ENCODE measurements around the gene SLC29A3.
"Not testable (repeated sequence)": the region's sequence is repeated elsewhere in the genome, so short reads cannot be mapped to it uniquely, and the experiment has no call there.

SLC29A3 gene

DNA sequence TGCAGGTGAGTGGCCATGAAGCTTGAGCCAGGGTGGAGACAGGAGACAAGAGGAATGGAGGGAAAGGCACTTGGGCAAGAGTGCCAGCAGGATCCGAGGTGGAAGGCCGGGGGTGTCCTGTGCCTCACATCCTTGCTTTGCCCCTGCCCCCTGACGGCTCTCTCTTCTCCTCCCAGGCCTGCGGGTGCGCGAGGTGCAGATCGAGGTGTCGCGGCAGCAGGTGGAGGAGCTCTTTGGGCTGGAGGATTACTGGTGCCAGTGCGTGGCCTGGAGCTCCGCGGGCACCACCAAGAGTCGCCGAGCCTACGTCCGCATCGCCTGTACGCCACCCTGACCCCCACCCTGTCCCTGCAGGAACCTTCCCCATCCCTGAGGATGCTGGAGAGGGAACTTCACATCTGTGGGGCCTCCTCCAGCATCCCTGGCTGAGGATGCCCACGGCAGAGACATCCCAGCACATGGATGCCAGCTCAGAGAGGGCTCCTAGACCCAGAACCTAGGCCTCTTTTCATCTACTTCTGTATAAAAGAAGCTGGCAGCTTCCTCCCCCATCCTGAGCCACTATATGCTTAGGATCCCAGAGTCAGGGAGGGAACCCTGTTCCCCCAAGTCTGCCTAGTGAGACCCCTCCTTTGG is 34.4 kb upstream of the SLC29A3 start:
- DNase-seq, result no peak

DNA sequence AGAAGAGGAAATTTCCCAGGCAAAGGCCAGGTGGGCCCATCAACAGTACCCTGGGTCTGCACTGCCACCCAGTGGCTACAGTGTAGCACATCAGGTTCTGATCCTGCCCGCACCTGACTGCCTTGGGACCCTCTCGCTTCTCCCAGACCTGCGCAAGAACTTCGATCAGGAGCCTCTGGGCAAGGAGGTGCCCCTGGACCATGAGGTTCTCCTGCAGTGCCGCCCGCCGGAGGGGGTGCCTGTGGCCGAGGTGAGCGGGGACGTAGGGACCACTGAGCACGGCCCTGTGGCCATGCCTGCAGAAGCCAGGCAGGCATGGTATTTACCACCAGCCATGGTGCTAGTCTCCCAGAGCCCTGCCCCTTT is 33.9 kb upstream of the SLC29A3 start:
- DNase-seq, result no peak

DNA sequence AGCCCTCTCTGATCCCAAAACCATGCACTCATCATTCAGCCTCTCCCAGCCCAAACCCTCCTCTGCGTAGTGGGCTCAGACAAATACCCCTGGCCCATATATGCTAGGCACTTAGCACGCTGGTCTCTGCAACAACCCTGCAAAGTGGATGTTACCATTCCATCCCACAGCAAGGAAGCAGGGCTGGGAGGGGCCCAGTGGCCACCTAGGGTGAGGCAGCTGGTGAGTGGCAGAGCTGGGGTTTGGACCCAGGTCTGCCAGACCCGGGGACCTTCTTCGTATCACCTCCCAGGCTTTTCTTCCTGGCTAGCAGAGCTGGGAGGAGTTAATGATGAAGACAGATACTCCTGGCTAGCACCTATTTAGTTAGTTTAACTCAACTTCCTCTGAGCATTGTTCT is 33.1 kb upstream of the SLC29A3 start:
- DNase-seq, result no peak

DNA sequence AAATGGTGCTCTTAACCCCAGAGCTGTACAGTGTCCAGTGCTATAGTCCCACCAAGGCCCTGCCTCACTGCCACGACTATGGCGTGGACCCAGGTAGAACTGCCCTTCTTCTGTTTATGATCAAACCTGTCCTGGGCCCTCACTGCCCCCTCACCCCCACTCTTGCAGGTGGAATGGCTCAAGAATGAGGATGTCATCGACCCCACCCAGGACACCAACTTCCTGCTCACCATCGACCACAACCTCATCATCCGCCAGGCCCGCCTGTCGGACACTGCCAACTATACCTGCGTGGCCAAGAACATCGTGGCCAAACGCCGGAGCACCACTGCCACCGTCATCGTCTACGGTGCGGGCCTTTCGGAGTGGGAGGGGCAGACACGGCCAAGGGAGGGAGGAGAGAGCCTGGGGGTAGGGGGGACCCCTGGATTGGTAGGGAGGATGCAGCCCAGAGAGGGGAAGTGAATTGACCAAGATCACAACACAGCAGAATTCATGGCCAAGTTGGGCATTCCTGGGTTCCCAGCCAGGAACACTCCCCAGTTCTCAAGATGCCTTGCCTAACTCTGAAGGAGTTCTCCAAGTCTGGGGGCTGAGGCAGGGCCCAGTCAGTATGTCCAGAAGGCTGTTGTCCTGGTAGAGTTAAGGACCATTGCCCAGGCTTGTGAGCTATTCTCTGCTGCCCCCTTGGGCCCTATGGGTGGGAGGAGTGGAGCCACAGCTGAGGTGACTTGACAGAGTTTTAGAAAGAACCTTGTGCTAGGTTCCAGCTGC is 32.4 kb upstream of the SLC29A3 start:
- DNase-seq, result no peak

DNA sequence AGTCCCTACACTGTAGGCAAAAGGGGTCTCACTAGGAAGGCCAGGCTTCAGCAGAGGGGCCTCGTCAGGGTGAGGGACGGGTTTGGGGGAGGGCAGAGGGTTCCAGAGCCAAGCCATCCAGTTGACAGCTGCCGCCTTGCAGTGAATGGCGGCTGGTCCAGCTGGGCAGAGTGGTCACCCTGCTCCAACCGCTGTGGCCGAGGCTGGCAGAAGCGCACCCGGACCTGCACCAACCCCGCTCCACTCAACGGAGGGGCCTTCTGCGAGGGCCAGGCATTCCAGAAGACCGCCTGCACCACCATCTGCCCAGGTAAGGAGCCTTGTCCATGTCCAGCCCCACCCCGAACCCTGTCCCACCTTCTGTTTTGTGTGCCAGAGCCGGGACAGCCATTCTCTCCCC is 31.6 kb upstream of the SLC29A3 start:
- no peak for DNase-seq

DNA sequence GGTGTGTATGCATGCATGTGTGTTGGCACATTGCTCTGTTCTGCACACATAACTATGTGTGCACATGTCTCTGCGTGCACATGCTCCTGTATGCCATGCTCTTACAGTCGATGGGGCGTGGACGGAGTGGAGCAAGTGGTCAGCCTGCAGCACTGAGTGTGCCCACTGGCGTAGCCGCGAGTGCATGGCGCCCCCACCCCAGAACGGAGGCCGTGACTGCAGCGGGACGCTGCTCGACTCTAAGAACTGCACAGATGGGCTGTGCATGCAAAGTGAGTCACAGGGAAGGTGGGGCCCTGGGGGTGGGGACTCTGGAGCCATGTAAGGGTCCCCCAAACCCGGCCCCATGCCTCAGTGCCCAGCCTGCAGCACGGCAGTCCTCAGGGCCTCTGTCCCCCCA is 30.6 kb upstream of the SLC29A3 start:
- no peak for DNase-seq

DNA sequence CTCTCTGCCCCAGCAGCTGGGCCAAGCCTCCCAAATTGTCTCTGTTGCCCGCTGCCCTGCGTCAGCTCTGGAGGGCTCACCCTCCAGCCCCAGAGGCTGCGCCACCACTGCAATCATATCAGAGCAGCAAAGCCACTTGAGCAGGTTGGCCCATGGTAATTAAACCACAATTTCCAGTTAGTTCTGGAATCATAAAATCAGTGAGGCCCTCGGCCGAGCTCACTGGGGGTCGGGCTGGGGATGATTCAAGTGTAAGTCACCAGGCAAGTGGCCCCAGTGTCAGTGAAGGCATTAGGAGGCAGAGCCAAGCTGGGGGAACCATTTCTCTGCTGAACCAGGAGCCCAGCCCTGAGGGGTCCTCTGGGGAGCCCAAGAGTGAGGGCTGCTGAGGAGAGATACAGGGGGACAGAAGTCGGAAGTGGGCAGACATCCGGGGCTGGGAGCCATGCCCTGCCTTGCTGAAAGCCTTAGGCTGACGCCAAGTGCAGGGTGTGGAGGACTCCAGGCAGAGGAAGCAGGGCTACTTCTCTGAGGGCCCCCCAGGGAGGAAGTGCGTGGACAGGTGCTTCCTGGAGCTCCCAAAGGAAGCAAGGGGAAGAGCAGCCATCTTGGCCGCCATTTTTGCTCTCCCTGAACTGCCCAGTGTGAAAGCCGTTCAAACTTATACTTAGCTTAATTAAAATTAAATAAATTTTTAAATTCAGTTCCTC is 29.5 kb upstream of the SLC29A3 start:
- DNase-seq, result no peak

DNA sequence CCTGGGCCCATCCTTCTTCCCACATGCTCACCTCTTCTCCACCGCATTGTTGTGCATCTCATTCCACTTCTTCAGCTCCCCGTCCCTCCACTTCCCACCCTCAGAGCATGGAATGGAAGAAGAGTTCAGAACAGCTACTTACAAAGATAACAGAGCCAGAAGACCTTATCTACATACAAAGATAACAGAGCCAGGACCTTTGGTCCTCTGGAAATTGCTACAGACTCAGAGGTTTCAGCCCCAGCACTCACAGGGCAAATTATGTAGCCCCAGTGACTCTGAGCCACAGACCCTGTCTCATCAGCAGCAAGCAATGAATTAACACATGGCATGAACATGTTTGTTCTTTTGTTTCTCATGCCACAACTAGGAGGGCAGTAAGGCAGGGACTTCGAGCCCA is 28.7 kb upstream of the SLC29A3 start:
- DNase-seq, result no peak

DNA sequence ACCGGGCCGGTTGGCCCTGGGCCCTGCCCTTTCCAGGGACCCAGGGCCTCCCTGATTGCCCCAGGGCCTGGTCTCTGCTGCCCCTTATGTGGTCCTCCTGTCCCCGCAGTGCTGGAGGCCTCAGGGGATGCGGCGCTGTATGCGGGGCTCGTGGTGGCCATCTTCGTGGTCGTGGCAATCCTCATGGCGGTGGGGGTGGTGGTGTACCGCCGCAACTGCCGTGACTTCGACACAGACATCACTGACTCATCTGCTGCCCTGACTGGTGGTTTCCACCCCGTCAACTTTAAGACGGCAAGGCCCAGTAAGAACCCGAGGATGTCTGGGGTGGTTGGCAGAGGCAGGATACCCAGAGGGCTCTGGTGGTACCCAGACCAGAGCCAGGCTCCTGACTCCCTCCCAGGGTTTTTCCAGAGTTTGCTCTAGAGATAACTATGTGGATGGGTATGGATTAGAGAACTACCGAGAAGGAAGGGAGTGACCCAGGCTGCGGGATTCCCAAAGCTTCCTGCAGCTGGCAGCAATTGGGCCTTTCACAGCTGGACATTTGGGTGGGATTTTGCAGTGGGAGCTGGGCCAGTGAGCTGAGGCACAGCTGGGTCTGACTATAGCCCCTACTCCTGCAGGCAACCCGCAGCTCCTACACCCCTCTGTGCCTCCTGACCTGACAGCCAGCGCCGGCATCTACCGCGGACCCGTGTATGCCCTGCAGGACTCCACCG is 28.1 kb upstream of the SLC29A3 start:
- DNase-seq, result no peak

DNA sequence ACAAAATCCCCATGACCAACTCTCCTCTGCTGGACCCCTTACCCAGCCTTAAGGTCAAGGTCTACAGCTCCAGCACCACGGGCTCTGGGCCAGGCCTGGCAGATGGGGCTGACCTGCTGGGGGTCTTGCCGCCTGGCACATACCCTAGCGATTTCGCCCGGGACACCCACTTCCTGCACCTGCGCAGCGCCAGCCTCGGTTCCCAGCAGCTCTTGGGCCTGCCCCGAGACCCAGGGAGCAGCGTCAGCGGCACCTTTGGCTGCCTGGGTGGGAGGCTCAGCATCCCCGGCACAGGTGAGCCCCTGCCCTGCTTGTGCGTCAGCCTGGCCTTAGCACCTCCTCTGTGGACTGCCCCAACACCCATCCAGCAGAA is 27.5 kb upstream of the SLC29A3 start:
- no peak for DNase-seq

DNA sequence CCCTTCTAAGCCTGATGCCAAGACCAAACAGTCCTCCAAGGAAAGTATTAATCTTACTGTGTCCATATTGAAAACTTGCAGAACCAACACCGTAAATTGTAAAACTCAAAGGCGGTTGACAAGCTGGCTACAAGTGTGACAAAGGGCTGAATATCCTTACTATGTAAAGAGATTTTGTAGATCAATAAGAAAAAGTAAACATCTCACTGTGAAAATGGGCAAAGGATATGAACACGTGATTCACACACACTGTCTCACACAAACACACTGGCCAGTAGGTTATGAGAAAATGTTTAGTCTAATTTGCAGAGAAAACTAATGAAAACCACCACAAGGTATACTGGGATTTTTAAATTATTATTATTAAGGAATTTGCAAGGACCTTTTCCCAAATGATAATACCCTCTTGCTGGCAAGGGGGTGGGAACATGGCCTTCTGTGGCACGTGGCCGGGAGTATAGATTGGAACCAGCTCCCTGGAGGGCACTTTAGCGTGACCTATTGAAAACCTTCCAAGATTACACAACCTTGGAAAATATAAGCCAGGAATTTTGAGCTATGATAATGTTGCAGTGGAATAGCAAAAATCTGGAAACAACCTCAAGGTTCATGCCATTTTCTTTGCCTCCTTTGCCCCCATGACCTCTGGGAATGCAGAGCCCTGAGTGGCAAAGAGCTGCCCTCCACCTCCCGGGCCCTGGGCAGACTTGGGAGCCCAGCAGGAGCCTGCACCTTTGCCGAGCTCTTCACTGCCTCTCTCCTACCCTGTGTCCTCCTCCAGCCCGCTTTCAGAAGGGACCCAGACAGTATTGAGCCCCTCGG is 26.2 kb upstream of the SLC29A3 start:
- DNase-seq, result no peak

DNA sequence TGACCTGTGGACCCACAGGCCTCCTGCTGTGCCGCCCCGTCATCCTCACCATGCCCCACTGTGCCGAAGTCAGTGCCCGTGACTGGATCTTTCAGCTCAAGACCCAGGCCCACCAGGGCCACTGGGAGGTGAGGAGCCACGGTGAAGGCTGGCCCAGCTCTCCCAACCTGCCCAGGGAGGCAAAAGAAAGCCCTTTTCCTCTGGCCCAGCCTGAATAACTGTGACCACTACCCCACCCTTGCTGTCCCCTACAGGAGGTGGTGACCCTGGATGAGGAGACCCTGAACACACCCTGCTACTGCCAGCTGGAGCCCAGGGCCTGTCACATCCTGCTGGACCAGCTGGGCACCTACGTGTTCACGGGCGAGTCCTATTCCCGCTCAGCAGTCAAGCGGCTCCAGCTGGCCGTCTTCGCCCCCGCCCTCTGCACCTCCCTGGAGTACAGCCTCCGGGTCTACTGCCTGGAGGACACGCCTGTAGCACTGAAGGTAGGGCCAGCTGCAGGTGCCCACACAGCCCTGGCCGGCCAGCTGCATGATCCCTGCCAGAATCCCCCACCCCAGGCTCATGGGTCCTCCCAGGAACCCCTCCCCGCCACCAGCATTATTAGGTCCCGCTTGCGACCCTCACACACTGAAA is 25.5 kb upstream of the SLC29A3 start:
- no peak for DNase-seq

DNA sequence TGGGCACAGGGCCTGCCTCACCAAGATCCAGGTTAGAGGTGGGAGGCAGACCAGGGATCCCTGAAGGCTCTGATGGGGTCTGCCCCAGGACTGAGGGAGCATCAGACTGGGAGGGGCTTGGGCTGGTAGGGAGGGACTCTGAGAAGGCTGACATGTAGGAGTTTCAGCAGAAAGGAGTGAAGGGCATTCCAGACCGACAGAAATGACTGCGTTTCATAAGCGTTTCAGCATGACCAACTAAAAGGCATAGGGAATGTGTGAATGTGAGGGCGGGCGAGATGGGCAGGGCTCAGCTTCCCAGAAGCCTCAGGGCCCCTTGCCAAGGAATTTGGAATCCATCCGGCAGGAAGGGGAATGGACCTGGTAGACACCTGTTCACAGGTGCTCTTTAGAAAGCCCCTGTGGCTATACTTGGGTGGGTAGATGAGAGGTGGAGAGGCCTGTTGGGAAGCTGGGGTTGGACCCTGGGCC is 24.9 kb upstream of the SLC29A3 start:
- no peak for DNase-seq

DNA sequence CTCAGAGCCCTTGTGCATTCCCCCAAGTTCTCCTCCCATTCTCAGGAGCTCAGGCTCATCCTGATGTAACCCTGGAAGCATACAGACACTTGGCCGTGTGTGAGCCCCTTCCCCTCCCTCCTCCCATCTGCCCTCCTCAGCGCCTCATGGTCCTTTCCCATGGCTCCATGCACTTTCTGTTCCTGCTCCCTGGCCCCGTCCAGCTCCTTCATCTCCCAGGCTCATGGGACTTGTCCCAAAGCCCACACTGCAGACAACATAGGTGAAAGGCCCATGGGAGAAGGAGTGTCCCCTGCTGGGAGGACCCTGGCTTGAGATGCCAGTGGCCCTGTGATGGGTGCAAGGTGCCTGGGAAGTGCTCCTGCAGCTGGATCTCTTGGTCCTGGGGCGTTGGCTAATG is 24.2 kb upstream of the SLC29A3 start:
- no peak for DNase-seq

DNA sequence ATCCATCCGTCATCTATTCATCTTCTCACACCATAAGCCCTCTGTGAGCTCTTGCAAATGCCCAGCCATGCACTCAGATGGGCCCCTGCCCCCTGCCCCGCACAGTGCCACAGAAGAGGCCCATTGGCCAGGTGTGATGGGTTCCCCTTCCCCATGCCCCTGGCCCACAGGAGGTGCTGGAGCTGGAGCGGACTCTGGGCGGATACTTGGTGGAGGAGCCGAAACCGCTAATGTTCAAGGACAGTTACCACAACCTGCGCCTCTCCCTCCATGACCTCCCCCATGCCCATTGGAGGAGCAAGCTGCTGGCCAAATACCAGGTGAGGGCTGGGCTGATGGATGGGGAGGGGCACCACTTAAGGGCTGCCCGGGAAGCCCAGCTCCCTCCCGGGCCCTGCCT is 23.4 kb upstream of the SLC29A3 start:
- no peak for DNase-seq

DNA sequence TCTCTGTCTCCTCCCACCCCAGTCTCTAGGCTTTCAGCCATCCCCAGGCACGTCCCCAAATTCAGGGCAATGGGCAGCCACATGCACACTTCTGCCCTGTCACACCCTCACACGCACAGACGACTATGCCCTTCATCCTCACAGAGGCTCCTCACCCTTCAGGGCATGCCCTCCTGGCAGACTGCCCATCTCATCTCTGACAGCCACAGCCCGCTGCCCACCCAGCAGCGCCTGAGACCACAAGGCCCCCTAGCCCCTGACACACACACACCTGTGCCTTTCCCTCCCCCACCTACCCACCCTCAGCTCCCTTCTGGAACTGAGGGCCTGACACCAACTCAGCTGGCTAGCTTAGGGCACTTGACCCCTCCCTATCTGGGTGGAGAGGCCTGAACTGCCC is 23.0 kb upstream of the SLC29A3 start:
- DNase-seq, result no peak

DNA sequence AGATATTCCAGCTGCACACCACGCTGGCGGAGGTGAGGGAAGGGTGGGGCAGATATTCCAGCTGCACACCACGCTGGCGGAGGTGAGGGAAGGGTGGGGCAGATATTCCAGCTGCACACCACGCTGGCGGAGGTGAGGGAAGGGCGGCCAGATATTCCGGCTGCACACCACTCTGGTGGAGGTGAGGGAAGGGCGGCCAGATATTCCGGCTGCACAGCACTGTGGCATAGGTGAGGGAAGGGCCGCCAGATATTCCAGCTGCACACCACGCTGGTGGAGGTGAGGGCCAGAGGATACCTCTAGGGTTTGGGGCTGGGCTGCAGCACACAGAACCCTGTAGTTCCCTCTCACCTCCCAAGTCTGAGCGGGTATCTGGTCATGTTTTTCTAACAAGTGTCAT is 22.2 kb upstream of the SLC29A3 start:
- DNase-seq, result not testable (repeated sequence)

DNA sequence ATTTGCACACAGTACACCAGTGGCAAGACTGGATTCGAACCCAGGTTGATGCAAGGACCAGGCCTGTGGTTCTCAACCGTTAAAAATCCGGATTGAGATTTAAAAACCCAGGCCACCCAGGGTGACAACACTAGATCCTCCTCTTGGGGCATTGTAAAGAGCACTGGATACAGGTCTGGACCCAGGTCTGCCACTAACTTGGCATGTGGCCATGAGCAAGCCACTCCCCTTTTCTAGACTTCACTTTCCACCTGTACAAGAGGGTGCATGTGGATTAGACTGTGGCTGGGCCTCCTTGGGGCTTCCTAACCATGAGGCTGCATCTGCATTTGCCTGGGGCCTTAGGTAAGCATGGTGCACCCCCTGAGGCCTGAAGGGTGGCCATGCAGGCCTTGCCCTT is 21.7 kb upstream of the SLC29A3 start:
- no peak for DNase-seq

DNA sequence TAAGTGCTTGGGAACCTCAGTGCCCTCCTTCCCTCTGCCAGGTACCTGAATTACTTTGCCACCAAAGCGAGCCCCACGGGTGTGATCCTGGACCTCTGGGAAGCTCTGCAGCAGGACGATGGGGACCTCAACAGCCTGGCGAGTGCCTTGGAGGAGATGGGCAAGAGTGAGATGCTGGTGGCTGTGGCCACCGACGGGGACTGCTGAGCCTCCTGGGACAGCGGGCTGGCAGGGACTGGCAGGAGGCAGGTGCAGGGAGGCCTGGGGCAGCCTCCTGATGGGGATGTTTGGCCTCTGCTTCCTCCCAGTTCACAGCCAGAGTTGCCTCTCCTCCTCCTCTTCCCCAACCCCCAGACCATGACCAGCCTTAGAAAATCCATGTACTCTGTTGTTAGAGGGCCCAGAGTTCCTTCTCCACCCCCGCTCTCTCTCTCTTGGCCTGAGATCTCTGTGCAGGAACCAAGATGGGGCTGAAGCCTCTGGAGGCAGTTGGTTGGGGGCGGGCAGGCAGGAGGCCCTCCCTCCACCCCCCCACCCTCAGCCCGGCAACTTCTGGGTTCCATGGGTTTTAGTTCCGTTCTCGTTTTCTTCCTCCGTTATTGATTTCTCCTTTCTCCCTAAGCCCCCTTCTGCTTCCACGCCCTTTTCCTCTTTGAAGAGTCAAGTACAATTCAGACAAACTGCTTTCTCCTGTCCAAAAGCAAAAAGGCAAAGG is 19.8 kb upstream of the SLC29A3 start:
- DNase-seq, result no peak

DNA sequence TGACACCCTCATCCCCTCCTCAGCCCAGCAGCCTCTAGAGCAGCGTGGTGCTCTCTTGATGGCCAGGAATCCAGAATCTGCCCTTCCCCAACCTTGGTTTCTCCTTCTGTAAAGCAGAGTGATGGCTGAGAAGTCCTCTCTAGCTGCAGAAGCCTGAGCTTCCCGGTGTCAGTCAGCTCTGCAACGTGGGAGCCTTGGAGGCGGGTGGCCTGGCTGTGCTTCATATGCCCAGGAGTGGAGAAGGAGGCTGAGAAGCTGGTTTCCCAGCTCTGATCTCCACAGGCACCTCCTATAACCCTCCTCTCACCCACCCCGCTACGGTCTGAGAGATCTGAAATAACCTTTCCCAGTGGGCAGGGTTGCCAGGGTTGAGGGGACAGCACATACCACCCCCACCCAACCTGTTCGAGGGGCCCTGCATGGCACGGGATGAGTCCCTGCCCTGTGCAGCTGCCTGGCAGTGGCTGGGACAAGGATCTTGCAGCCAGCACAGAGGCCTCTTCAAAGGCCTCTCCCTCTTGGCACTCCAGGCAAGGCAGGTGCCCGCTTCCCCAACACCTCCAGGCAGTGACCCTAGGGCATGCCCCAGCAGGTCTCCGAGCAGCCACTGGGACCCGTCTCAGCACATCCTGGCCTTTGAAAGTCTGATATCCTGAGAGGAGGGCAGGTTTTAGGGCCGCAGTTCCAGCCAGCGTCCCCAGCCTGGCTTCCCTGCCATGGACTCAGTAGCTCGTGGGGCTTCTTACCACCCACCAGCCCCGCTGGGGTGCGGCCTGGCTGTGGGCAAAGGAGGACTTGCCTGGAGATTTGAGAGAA is 18.3 kb upstream of the SLC29A3 start:
- DNase-seq, result no peak
